HepG2 (cell line): ENCODE measurements around the gene TLDC2. TPM values are rescaled to one million over a fixed set of nuclear protein-coding genes. Genes with fewer than 3 reads are reported as not detected.

Experiments used
- KIAA2018 ChIP-seq: sonication (generic); formaldehyde crosslinking; IDR thresholded peaks from 2 replicates; pipeline ENCODE4 v1.5.0; 2020; ENCODE audit warnings: mild to moderate bottlenecking, missing genetic modification reagents, borderline replicate concordance
- NCOA1 ChIP-seq: sonication (generic); formaldehyde crosslinking; IDR thresholded peaks from 2 replicates; pipeline ENCODE4 v1.9.0; 2021; ENCODE audit warnings: missing genetic modification reagents
- TAF15 ChIP-seq: fragments of 200-400 bp; formaldehyde crosslinking; IDR thresholded peaks from one replicate; pipeline ENCODE4 v1.6.1; 2018; ENCODE audit warnings: mild to moderate bottlenecking, low read depth, low read length; ENCODE audit not compliant: poor library complexity, severe bottlenecking
- TGIF2 ChIP-seq: IDR thresholded peaks from 2 replicates; pipeline ENCODE4 v1.6.1; 2016; ENCODE audit warnings: control low read depth, missing compliant biosample characterization
- ZNF292 ChIP-seq: sonication (generic); formaldehyde crosslinking; IDR thresholded peaks from 2 replicates; pipeline ENCODE4 v1.8.1; 2022; ENCODE audit warnings: mild to moderate bottlenecking, low read depth, missing genetic modification reagents, borderline replicate concordance
- ZNF335 ChIP-seq: sonication (generic); formaldehyde crosslinking; IDR thresholded peaks from 2 replicates; pipeline ENCODE4 v1.4.0; 2020; ENCODE audit warnings: missing genetic modification reagents
- ZNF44 ChIP-seq: sonication (generic); formaldehyde crosslinking; IDR thresholded peaks from 2 replicates; pipeline ENCODE4 v1.5.1; 2020; ENCODE audit warnings: mild to moderate bottlenecking, missing genetic modification reagents
- ZNF530 ChIP-seq: sonication (generic); formaldehyde crosslinking; IDR thresholded peaks from 2 replicates; pipeline ENCODE4 v1.5.0; 2020; ENCODE audit warnings: low read depth, mild to moderate bottlenecking, missing genetic modification reagents
- ZNF747 ChIP-seq: sonication (generic); formaldehyde crosslinking; IDR thresholded peaks from 2 replicates; pipeline ENCODE4 v1.8.1; 2023; ENCODE audit warnings: missing genetic modification reagents, mild to moderate bottlenecking, borderline replicate concordance
- ZNF83 ChIP-seq: sonication (generic); formaldehyde crosslinking; IDR thresholded peaks from 2 replicates; pipeline ENCODE4 v1.4.0; 2020; ENCODE audit warnings: missing genetic modification reagents, mild to moderate bottlenecking, borderline replicate concordance
- polyA plus RNA-seq, 8 experiments: library from polyadenylated mRNA; depleted of rRNA in 3 of 8; stranded (reverse) in 7 of 8; unstranded in 1 of 8; fragments of >200 nt; fragmentation: Illumina TruSeq in 4 of 8; extraction: Trizol in 4 of 8; gene quantifications; 2 replicates each; pipeline versions ENCODE4 v1.2.1 to v1.2.3, GENCODE V29; 2011 to 2016; ENCODE audit warnings: low read depth in 4 of 8, missing spikeins in 1 of 8, mixed read lengths in 1 of 8; ENCODE audit not compliant: insufficient read depth in 1 of 8
- total RNA-seq, 5 experiments: library from RNA; depleted of rRNA; stranded (reverse); fragments of >200 nt; fragmentation: Illumina TruSeq; extraction: Trizol; gene quantifications; 2 replicates each; pipeline ENCODE4 v1.2.3, GENCODE V29; 2016; ENCODE audit warnings: low read depth in 1 of 5
- TF ChIP-seq, protein P1 (sequence below): sonication (generic); formaldehyde crosslinking; IDR thresholded peaks from 2 replicates; pipeline ENCODE4 v1.4.0; 2020; ENCODE audit warnings: low read depth, missing genetic modification reagents
- TF ChIP-seq, protein P2 (sequence below): sonication (generic); formaldehyde crosslinking; IDR thresholded peaks from 2 replicates; pipeline ENCODE4 v1.5.0; 2020; ENCODE audit warnings: mild to moderate bottlenecking, missing genetic modification reagents

TLDC2 gene
- total and polyA plus RNA-seq, 2 of the 13 experiments (the other 11 are each of a cell fraction or from before 2014, with no cell fraction given), result 1.5 to 1.6 TPM

DNA sequence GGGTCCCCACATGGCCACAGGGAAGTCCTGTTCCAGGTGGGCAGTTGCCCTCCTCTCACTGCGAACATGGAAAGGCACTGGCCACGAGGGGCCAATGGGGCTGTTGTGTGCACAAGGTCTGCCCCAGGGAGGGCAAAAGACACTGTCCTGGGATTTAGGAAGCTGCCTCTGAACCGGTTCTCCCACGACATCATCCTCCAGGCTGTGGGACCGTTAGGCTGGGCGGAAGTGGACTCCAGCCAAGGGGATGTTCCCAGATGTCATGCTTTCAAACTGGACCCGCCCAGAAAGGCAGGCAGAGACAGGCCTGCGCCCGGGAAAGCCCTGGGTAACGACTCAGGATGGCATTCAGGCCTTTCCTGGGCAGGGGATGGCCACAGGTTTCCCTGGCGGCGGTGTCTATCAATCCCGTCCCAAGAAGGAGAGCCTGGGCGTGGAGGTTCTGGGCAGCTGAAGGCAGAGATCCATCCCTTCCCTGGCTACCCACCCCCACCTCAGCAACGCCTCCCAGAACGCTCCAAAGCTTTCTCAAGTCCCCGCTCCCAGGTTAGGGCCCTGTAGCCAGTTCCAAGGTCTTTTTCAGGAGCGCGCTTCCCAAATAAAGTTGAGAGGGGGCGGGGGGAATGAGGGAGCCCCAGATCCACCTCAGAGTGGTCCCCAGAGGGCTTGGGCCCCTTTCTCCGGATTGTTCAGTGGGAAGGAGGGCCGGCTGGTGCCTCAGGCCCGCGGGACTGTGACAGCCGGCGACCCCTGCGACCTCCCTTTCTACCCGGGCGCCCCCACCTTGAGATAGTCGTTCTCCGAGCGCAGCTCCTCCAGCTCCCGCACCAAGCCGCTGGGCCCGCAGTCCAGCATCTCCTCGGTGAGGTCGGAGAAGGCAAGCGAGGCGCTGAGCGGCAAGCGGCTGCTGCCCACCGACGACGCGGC lies 13.8 kb upstream of the TLDC2 start (continued):
- TF ChIP-seq, protein P1, sequence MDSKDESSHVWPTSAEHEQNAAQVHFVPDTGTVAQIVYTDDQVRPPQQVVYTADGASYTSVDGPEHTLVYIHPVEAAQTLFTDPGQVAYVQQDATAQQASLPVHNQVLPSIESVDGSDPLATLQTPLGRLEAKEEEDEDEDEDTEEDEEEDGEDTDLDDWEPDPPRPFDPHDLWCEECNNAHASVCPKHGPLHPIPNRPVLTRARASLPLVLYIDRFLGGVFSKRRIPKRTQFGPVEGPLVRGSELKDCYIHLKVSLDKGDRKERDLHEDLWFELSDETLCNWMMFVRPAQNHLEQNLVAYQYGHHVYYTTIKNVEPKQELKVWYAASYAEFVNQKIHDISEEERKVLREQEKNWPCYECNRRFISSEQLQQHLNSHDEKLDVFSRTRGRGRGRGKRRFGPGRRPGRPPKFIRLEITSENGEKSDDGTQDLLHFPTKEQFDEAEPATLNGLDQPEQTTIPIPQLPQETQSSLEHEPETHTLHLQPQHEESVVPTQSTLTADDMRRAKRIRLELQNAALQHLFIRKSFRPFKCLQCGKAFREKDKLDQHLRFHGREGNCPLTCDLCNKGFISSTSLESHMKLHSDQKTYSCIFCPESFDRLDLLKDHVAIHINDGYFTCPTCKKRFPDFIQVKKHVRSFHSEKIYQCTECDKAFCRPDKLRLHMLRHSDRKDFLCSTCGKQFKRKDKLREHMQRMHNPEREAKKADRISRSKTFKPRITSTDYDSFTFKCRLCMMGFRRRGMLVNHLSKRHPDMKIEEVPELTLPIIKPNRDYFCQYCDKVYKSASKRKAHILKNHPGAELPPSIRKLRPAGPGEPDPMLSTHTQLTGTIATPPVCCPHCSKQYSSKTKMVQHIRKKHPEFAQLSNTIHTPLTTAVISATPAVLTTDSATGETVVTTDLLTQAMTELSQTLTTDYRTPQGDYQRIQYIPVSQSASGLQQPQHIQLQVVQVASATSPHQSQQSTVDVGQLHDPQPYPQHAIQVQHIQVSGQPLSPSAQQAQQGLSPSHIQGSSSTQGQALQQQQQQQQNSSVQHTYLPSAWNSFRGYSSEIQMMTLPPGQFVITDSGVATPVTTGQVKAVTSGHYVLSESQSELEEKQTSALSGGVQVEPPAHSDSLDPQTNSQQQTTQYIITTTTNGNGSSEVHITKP (CRISPR knock-in tag), result peak; percentile 48; the same call in 1 of the 2 replicates
- TF ChIP-seq ZNF292 (CRISPR knock-in tag) (no peak), ZNF83 (CRISPR knock-in tag) (no peak), ZNF44 (CRISPR knock-in tag) (no peak), TAF15 (peak; percentile 33), TGIF2 (CRISPR knock-in tag) (peak; percentile 90), ZNF747 (CRISPR knock-in tag) (0 out of 2 replicates have a peak, but pooled peaks have one; percentile 58), NCOA1 (CRISPR knock-in tag) (0 out of 2 replicates have a peak, but pooled peaks have one; percentile 34), ZNF335 (CRISPR knock-in tag) (peak; percentile 66; the same call in 1 of the 2 replicates), KIAA2018 (CRISPR knock-in tag) (no peak), ZNF530 (no peak)
- TF ChIP-seq, protein P2, sequence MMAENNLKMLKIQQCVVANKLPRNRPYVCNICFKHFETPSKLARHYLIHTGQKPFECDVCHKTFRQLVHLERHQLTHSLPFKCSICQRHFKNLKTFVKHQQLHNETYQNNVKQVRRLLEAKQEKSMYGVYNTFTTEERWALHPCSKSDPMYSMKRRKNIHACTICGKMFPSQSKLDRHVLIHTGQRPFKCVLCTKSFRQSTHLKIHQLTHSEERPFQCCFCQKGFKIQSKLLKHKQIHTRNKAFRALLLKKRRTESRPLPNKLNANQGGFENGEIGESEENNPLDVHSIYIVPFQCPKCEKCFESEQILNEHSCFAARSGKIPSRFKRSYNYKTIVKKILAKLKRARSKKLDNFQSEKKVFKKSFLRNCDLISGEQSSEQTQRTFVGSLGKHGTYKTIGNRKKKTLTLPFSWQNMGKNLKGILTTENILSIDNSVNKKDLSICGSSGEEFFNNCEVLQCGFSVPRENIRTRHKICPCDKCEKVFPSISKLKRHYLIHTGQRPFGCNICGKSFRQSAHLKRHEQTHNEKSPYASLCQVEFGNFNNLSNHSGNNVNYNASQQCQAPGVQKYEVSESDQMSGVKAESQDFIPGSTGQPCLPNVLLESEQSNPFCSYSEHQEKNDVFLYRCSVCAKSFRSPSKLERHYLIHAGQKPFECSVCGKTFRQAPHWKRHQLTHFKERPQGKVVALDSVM (CRISPR knock-in tag), result no peak
